ENCODE measurements around the gene PAFAH1B2. TPM values are rescaled to one million over a fixed set of nuclear protein-coding genes. Genes with fewer than 3 reads are reported as not detected.

PAFAH1B2 gene
- total RNA-seq, 3 donors from 2014 or later: 76.8 to 92.2 (median 86.2) TPM

GRCh38 chr11:117187428-117187798 lies 43.3 kb downstream of the PAFAH1B2 start:
- TF ChIP-seq CTCF (IDR thresholded peaks at IDR 0.05): no peak
- TF ChIP-seq POLR2AphosphoS5 (IDR thresholded peaks at IDR 0.05): no peak
- no peak for TF ChIP-seq POLR2A (IDR thresholded peaks at IDR 0.05)
- Histone ChIP-seq H3K27ac (peak overlapping the region in 1 of 2 donors; percentile 34), H3K4me1 (no peaks in the 10 kb centered on the region), H3K9me3 (no peaks in the 10 kb centered on the region), H3K36me3 (no peaks in the 10 kb centered on the region), H3K4me3 (no peak overlapping the region), H3K27me3 (no peaks in the 10 kb centered on the region)
- DNase-seq (ENCODE audit: low spot score in 2 of 2): peak; percentile 14 to 25
- intact Hi-C loops (cut with DNase I; ENCODE audit: low total_unique reads): no loop called here

GRCh38 chr11:117187799-117188481 lies 43.9 kb downstream of the PAFAH1B2 start:
- H3K4me3 ChIP-seq: no peak overlapping the region
- H3K27ac ChIP-seq: no peak overlapping the region

GRCh38 chr11:117188620-117189081 lies 44.6 kb downstream of the PAFAH1B2 start:
- TF ChIP-seq POLR2A (IDR thresholded peaks at IDR 0.05): no peak
- TF ChIP-seq CTCF (IDR thresholded peaks at IDR 0.05): no peak
- no peak for TF ChIP-seq POLR2AphosphoS5 (IDR thresholded peaks at IDR 0.05)
- Histone ChIP-seq H3K36me3 (no peaks in the 10 kb centered on the region), H3K27ac (no peak overlapping the region), H3K4me1 (no peaks in the 10 kb centered on the region), H3K4me3 (no peak overlapping the region), H3K27me3 (no peaks in the 10 kb centered on the region), H3K9me3 (no peaks in the 10 kb centered on the region)
- DNase-seq (ENCODE audit: low spot score in 2 of 2): peak in 1 of 2 donors; percentile 36
- intact Hi-C loops (cut with DNase I; ENCODE audit: low total_unique reads): no loop called here

More at GRCh38 chr11:117187799-117188481, 43.9 kb downstream of the PAFAH1B2 start:
- Histone ChIP-seq H3K36me3 (no peaks in the 10 kb centered on the region), H3K9me3 (no peaks in the 10 kb centered on the region), H3K27me3 (no peaks in the 10 kb centered on the region), H3K4me1 (no peaks in the 10 kb centered on the region)
- TF ChIP-seq POLR2A (IDR thresholded peaks at IDR 0.05): no peak
- no peak for TF ChIP-seq POLR2AphosphoS5 (IDR thresholded peaks at IDR 0.05)
- TF ChIP-seq CTCF (IDR thresholded peaks at IDR 0.05): no peak
- DNase-seq (ENCODE audit: low spot score in 2 of 2): peak in 1 of 2 donors; percentile 43
- intact Hi-C loops (cut with DNase I; ENCODE audit: low total_unique reads): no loop called here

- intact Hi-C loops (cut with DNase I; ENCODE audit: low total_unique reads): no loop called here
Measured at GRCh38 chr11:117189191-117189940, 45.3 kb downstream of the PAFAH1B2 start.

More at GRCh38 chr11:117189191-117189940, 45.3 kb downstream of the PAFAH1B2 start:
- no peaks in the 10 kb centered on the region for H3K27me3 ChIP-seq
- H3K4me1 ChIP-seq: no peaks in the 10 kb centered on the region
- no peaks in the 10 kb centered on the region for H3K9me3 ChIP-seq
- no peak overlapping the region for H3K4me3 ChIP-seq
- no peak for TF ChIP-seq CTCF (IDR thresholded peaks at IDR 0.05)
- TF ChIP-seq POLR2A (IDR thresholded peaks at IDR 0.05): no peak
- TF ChIP-seq POLR2AphosphoS5 (IDR thresholded peaks at IDR 0.05): no peak
- peak in 1 of 2 donors; percentile 44 for DNase-seq (ENCODE audit: low spot score in 2 of 2)
- H3K27ac ChIP-seq: no peak overlapping the region
- H3K36me3 ChIP-seq: no peaks in the 10 kb centered on the region

Measured in breast epithelium (tissue), 4 donors.